ENCODE data around the gene RHBDD2.

Gene RHBDD2

DNA sequence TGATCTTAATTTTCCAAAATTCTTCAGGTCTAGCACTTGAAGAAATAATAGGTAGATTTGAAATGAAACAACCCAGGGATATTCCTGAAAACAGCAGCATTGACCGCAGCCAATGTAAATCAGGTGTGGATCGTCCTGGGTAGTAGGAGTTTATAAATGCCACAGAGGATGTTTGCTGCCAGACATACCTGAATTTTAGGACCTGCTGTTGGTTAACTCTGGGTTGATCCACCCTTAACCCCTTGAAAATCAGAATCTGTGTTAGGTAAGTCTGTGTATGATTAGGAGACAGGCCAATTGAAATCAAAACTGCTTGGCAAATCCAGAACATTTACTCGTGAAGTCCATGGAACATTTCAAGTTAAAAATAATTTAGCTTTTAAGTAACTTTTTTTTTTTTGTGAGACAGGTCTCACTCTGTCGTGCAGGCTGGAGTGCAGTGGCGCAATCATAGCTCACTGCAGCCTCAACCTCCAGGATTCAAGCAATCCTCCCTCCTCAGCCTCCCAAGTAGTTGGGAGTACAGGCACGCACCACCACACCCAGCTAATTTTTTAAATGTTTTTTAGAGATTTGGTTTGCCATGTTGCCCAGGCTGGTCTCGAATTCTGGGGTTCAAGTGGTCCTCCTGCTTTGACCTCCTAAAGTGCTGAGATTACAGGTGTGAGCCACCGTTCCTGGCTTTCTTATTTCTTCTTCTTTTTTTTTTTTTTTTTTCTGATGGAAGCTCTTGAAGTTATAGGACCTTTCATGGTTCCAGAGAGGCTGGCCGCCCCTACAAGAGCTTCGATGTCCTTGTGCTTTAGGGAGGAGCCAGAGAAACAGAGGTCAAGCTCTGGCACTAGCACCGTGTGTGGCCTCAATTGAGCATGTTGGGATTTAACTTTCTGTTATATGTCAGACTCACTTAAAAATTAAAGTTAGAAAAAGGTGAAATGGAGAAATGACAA, 38.1 kb downstream of the RHBDD2 start:
- no peak for DNase-seq (ENCODE audit: low read depth in 2 of 3, low spot score in 1 of 3)

- peak; percentile 8 to 42 (median 34) for DNase-seq (ENCODE audit: low read depth in 2 of 3, low spot score in 1 of 3)
Measured at GRCh38 chr7:75920431-75921161, 41.8 kb downstream of the RHBDD2 start.

- no peak for DNase-seq (ENCODE audit: low read depth in 2 of 3, low spot score in 1 of 3)
Measured at GRCh38 chr7:75921479-75921878, 42.6 kb downstream of the RHBDD2 start.

DNA sequence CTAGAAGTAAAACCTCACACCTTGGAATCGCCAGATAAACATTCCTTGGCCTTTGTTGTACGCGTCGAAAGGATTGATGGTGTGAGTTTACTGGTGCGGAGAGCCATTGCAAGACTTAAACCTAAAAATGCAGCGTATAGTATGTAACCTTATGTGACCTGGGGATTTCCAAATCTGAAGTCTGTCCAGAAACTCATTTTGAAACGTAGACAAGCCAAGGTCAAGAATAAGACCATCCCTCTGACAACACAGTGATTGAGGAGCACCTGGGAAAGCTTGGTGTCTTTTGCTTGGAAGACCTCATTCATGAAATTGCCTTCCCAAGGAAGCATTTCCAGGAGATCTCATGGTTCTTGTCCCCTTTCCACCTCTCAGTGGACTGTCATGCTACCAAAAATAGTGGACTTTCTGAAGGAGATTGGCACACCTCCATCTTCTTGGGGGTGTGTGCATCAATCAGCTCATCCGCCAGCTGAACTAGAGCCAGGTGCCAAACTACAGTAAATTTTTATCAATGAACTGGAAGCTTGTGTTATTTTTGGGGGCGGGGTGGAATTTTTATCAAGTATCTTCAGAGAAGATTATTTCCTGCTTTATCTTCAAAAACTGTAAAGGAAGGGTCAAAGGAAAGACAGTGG, 44.3 kb downstream of the RHBDD2 start:
- no peak for DNase-seq (ENCODE audit: low read depth in 2 of 3, low spot score in 1 of 3)

GRCh38 chr7:75924256-75924655, 45.4 kb downstream of the RHBDD2 start:
- no peak for DNase-seq (ENCODE audit: low read depth in 2 of 3, low spot score in 1 of 3)

- DNase-seq (ENCODE audit: low read depth in 2 of 3, low spot score in 1 of 3), result no peak
Measured at GRCh38 chr7:75924889-75925288, 46.1 kb downstream of the RHBDD2 start.

DNA sequence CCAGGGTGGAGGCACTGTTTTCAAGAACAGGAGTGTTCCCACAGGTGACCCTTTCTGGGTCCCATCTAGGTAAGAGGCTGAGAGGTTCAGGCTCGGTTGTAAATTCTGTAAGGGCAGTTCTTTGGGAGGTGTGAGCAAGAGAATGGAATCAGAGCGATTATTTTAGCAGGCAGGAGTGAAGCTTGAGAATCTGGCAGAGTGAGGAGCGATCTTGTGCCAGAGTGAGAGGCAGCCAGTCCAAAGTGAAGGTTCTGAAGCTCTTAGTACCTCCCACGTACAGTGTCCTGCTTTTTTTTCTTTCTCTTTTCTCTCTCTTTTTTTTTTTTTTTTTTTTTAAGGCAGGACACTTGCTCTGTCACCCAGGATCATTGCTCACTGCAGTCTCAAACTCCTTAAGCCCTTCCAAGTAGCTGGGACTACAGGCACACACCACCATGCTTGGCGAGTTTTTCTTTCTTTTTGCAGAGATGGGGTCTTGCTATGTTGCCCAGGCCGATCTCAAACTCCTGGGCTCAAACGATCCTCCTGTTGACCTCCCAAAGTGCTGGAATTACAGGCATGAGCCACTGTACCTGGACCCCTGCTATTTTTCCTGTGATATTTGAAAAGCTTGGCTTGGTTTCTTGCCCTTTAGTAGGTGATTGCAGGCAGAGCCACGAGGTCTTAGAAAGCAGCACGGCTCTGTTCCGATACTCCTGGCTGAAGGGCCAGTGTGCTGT, 47.0 kb downstream of the RHBDD2 start:
- DNase-seq (ENCODE audit: low read depth in 2 of 3, low spot score in 1 of 3), result no peak

GRCh38 chr7:75928568-75928914, 49.7 kb downstream of the RHBDD2 start:
- peak in 1 of 3 donors; percentile 5 for DNase-seq (ENCODE audit: low read depth in 2 of 3, low spot score in 1 of 3)

- no peak for DNase-seq (ENCODE audit: low read depth in 2 of 3, low spot score in 1 of 3)
Measured at GRCh38 chr7:75931680-75932079, 52.8 kb downstream of the RHBDD2 start.

GRCh38 chr7:75937958-75938786, 59.3 kb downstream of the RHBDD2 start:
- no peak for DNase-seq (ENCODE audit: low read depth in 2 of 3, low spot score in 1 of 3)

All from stimulated activated CD4-positive, alpha-beta T cell treated with anti-CD3 and anti-CD28 coated beads, Interleukin-12 subunit alpha, Interleukin-12 subunit beta, amount 100 ng/mL, for 48 hours (primary cell).